Neural crest cell (in vitro differentiated cells): ENCODE data around the gene UBASH3B. TPM values are rescaled to one million over a fixed set of nuclear protein-coding genes. Genes with fewer than 3 reads are reported as not detected.

Experiments used
- DNase-seq: peaks from one replicate; pipeline ENCODE4 v3.0.0; 2021; ENCODE audit warnings: low read depth, mixed read lengths, low spot score
- H3K27ac Mint-ChIP-seq: one replicate; pipeline ENCODE4 v1.8.0; 2021; ENCODE audit warnings: mild to moderate bottlenecking, mixed read lengths; ENCODE audit not compliant: unreplicated experiment
- H3K27me3 Mint-ChIP-seq: 2 replicates; pipeline ENCODE4 v1.8.0; 2021; ENCODE audit warnings: low read depth, mild to moderate bottlenecking, mixed read lengths
- H3K36me3 Mint-ChIP-seq: 2 replicates; pipeline ENCODE4 v1.8.0; 2021; ENCODE audit warnings: low read depth, mild to moderate bottlenecking, mixed read lengths
- H3K4me1 Mint-ChIP-seq: 2 replicates; pipeline ENCODE4 v1.8.0; 2021; ENCODE audit warnings: mixed read lengths
- H3K4me3 Mint-ChIP-seq: one replicate; pipeline ENCODE4 v1.8.0; 2021; ENCODE audit warnings: mild to moderate bottlenecking, mixed read lengths
- H3K9me3 Mint-ChIP-seq: 2 replicates; pipeline ENCODE4 v1.8.0; 2021; ENCODE audit warnings: mixed read lengths
- total RNA-seq: library from RNA; stranded (reverse); gene quantifications from 2 replicates; pipeline ENCODE4 v1.2.1, GENCODE V29; 2021
- TF ChIP-seq, protein P1 (sequence below): fragments of 200-600 bp; sonication (generic); conservative IDR thresholded peaks from 2 replicates; pipeline ENCODE4 v1.5.0; 2021; ENCODE audit warnings: antibody characterized with exemption, mild to moderate bottlenecking

The UBASH3B gene
- total RNA-seq, 1 donor from 2014 or later, result 6.8 TPM

DNA sequence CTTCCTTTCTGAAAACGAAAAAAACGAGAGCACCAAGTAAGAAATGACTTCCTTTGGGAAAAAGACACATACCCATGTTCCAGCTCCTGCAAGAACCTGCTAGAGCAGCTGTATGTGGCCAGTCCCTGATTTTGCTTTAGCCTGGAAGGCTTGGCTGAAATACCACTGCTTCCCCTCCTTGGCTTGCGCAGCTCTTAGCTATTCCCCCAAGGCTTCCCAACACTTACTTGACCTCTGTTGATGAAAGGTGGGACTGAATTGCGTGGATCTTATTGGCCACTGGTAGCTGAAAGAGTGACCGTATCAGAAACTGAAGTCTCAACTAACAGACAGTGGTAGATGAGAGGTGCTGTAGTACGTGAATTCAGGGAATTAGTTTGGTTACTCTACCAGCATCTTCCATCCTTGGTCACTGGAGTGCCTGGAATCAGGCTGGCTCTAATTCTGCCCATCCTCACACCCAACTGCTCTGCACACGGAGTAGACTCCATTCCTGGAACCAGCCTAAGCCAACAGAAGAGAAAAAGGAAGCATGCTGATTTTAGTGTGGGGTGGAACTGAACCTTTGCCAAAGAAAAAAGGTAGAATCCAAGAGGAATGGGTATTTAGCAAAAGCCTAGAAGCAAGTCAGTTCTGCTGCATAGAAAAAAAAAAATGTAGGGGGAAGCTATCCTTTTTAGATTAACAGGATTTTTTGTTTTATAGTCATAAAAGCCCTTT lies 109.0 kb downstream of the UBASH3B start:
- no peaks in the 10 kb centered on the region for H3K27me3 Mint-ChIP-seq
- H3K4me3 Mint-ChIP-seq, result no peak overlapping the region
- no peaks in the 10 kb centered on the region for H3K36me3 Mint-ChIP-seq
- DNase-seq, result no peak
- H3K27ac Mint-ChIP-seq, result no peak overlapping the region
- TF ChIP-seq, protein P1, sequence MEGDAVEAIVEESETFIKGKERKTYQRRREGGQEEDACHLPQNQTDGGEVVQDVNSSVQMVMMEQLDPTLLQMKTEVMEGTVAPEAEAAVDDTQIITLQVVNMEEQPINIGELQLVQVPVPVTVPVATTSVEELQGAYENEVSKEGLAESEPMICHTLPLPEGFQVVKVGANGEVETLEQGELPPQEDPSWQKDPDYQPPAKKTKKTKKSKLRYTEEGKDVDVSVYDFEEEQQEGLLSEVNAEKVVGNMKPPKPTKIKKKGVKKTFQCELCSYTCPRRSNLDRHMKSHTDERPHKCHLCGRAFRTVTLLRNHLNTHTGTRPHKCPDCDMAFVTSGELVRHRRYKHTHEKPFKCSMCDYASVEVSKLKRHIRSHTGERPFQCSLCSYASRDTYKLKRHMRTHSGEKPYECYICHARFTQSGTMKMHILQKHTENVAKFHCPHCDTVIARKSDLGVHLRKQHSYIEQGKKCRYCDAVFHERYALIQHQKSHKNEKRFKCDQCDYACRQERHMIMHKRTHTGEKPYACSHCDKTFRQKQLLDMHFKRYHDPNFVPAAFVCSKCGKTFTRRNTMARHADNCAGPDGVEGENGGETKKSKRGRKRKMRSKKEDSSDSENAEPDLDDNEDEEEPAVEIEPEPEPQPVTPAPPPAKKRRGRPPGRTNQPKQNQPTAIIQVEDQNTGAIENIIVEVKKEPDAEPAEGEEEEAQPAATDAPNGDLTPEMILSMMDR, result no peak
- H3K4me1 Mint-ChIP-seq, result peaks cover 4% of the 10 kb centered on the region
- no peaks in the 10 kb centered on the region for H3K9me3 Mint-ChIP-seq

DNA sequence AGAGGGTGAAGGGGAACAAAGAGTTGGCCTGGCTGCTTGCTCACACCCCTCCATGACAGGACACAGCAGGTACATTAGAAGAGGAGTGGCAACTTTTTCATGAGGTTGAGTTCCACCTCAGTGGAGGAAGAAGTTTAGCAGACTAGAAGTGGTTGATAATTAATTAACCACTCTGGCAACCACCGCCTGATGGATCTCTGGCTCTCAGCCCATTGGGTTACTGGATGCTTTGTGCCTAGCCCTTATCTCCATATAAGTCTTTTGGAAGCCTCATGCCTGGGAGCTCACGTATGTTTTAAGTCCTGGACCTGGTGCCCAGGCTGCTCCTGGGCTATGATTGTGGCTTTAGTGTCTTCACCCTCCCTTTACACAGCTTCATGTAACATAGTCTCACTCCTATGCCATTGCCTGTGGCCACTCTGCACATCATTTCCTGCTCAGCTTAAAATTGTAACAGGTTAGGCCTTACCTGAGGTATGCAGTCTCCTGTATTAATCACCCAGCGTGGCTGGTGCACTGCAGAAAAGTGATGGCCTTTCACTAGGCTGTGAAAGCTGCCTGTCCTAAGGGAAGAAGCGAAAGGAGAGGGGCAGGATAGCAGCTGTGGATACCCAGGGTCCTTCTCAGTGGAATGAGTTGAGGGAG lies 110.1 kb downstream of the UBASH3B start:
- H3K27ac Mint-ChIP-seq, result no peak overlapping the region
- no peaks in the 10 kb centered on the region for H3K9me3 Mint-ChIP-seq
- TF ChIP-seq, protein P1, result no peak
- no peak overlapping the region for H3K4me3 Mint-ChIP-seq
- no peaks in the 10 kb centered on the region for H3K36me3 Mint-ChIP-seq
- no peak for DNase-seq
- no peaks in the 10 kb centered on the region for H3K27me3 Mint-ChIP-seq
- H3K4me1 Mint-ChIP-seq, result peaks cover 5% of the 10 kb centered on the region

- Mint-ChIP-seq H3K4me1 (peaks cover 14% of the 10 kb centered on the region), H3K9me3 (no peaks in the 10 kb centered on the region), H3K27ac (no peak overlapping the region), H3K4me3 (no peak overlapping the region), H3K36me3 (no peaks in the 10 kb centered on the region), H3K27me3 (peaks cover 3% of the 10 kb centered on the region)
- no peak for DNase-seq
- TF ChIP-seq, protein P1, result no peak
Observed at GRCh38 chr11:122769126-122769780, 113.7 kb downstream of the UBASH3B start.

DNA sequence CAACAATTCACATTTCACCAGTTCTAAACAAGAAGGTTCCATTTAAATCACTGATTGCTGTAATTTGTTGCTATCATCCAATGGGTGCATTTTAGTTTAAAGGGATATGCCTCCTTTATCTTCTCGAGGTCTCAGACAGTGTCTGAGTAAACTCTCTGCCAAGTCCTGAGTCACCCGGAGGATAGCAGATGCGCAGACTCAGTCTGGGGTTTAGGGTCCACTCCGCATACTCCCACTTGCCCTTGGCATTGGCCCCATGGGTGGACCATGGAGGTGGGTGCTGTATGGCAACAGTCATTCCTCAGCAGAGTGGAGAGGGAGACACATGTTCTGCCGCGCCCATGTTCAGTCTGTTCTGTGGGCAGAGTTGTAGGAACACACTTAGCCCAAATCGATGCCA lies 117.4 kb downstream of the UBASH3B start:
- no peak overlapping the region for H3K4me3 Mint-ChIP-seq
- TF ChIP-seq, protein P1, result no peak
- DNase-seq, result no peak
- peaks cover 19% of the 10 kb centered on the region for H3K4me1 Mint-ChIP-seq
- H3K27me3 Mint-ChIP-seq, result peaks cover 10% of the 10 kb centered on the region
- H3K36me3 Mint-ChIP-seq, result no peaks in the 10 kb centered on the region
- no peaks in the 10 kb centered on the region for H3K9me3 Mint-ChIP-seq
- H3K27ac Mint-ChIP-seq, result no peak overlapping the region

DNA sequence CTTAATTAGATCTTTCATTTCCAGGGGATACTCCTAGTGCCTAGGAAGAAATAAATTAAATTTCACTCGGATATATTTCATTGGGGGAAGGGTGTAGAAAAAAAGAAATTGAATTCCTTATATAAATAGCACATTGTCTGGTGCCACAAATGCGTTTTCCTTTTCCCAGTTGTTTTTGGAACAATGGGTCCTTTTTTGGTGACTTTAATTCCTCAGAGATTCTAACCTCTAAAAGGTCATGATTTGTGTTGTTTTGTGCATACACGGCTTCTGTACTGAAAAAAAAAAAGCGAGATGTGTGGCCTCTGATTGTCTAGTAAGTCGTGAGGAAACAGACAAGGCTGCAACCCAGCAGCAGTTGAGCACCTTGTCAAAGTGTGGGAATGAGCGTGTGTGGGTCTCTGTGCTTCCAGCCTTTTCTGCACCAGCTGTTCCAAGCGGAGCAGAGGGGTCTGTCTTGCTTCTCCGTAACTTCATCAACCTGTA lies 118.3 kb downstream of the UBASH3B start:
- H3K27ac Mint-ChIP-seq, result no peak overlapping the region
- TF ChIP-seq, protein P1, result no peak

More for the DNA sequence above, 118.3 kb downstream of the UBASH3B start:
- Mint-ChIP-seq H3K36me3 (no peaks in the 10 kb centered on the region), H3K4me1 (peaks cover 19% of the 10 kb centered on the region), H3K27me3 (peaks cover 10% of the 10 kb centered on the region), H3K9me3 (no peaks in the 10 kb centered on the region), H3K4me3 (no peak overlapping the region)
- DNase-seq, result no peak
